H1 (cell line): ENCODE measurements around the gene CDR2. TPM values are rescaled to one million over a fixed set of nuclear protein-coding genes. Genes with fewer than 3 reads are reported as not detected.

Experiments
- JUND ChIP-seq: IDR thresholded peaks from 2 replicates; pipeline ENCODE4 v1.6.1; 2011; ENCODE audit warnings: mild to moderate bottlenecking, improper control_type of control experiment, low read length
- polyA plus RNA-seq, 7 experiments: library from polyadenylated mRNA; depleted of rRNA in 3 of 7; stranded (reverse) in 5 of 7; unstranded in 2 of 7; fragments of >200 nt in 5 of 7; fragments of 200-250 nt in 2 of 7; gene quantifications; 1 replicate in 5 of 7; 2 replicates in 1 of 7; 4 replicates in 1 of 7; pipeline versions ENCODE4 v1.2.1 to v1.2.3, GENCODE V29; 2011 to 2013; ENCODE audit warnings: missing spikeins in 2 of 7, mixed read lengths in 2 of 7
- total RNA-seq: library from RNA; stranded (reverse); fragmentation: NEBNext Ultra II Directional; extraction: Animal tissue kit (Norgen Biotek cat#: 25700); gene quantifications from 2 replicates; pipeline ENCODE4 v1.2.1, GENCODE V29; 2021

Gene CDR2
- total and polyA plus RNA-seq, 2 of the 8 experiments (the other 6 are each of a cell fraction or from before 2014, with no cell fraction given), result 16.3 to 34.9 TPM

DNA sequence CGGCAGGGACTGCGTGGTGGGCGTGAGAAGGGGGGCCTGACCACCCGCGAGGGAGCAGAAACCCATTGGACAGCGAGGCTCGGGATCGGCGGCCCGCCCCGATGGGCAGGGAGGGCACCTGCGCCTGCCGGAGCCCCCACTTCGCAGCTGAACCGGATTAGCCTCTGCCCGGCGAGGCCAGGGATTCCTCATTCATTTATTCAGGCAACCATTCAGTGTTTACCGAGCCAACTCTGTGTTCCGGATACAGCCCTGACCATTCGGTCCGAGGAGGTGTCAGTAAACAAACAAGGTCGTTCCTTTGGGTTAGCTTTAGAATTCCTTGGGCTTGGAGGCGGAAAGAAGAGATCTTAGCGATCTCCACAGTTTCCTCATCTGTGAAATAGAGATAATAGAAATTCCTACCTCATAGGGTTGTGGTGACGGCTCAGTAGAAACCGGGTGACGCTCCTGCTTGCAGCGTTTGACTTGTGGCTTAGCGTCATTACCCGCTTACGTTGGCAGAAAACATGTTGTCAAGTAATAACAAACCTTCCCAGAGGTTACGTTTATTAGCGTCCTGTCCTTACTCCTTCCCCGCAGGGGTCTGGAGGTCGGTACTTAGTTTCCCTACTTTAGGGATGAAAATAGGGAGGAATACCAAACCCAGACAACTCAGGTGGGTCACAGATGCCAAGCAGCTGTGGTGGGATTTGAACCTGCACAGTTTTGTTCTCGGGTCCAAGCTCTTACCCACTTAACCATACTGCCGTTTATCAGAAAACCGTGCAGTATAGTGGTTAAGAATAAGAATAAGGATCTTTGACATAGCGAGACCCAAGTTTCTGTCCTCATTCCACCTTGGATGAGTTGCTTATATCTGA, 76.3 kb downstream of the CDR2 start (continued):
- no peak for TF ChIP-seq JUND
